22Rv1 (cell line): Measurements from ENCODE around the gene ARHGAP26.

Experiments
- CTCF ChIP-seq: fragments of 450-650 bp; IDR thresholded peaks from 2 replicates; pipeline ENCODE4 v1.5.1; 2017; ENCODE audit warnings: mild to moderate bottlenecking
- ZFX ChIP-seq: fragments of 450-650 bp; IDR thresholded peaks from 2 replicates; pipeline ENCODE4 v1.6.1; 2017; ENCODE audit warnings: antibody characterized with exemption, borderline replicate concordance

DNA sequence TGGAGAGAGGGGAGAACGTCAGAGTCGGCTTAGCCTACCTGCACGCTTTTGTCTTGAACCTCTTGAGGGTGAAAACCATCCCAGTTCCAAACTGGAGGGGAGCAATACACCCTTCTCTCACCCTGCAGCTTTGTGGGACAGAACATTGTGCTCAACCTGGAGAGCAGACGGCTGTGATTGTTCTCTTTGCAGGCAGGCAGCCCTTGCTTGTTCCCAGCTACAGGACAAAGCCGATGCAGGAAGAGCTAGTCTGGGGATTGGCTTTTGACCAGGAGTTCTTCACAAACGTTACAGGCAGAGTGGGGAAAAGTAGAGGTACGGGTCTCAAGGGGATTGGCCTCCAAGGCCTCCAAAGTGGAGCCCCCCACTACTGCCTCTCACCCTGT, 33.9 kb upstream of the ARHGAP26 start:
- TF ChIP-seq CTCF, result no peak
- no peak for TF ChIP-seq ZFX
